Measurements from ENCODE around the gene LAMTOR5.

The LAMTOR5 gene

DNA sequence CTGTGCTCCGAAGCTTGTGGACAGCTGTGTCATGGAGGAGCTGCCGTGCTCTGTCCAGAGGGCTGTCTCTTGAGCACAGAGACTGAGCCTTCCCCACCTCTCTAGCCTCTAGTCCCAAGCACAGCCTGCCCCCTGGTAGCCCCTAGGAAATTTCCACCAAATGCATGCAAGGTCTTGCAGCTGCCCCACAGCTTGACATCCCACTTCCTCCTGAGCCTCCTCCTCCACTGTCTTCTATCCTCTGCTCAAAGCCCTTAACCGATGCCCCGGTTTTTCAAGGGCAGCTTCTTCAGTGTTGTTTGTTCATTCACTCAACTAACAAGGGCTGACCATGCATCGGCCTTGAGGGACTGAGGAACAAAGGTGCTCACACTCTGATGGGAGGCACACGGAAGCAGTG, 22.9 kb upstream of the LAMTOR5 start:
- TF ChIP-seq, protein P1, sequence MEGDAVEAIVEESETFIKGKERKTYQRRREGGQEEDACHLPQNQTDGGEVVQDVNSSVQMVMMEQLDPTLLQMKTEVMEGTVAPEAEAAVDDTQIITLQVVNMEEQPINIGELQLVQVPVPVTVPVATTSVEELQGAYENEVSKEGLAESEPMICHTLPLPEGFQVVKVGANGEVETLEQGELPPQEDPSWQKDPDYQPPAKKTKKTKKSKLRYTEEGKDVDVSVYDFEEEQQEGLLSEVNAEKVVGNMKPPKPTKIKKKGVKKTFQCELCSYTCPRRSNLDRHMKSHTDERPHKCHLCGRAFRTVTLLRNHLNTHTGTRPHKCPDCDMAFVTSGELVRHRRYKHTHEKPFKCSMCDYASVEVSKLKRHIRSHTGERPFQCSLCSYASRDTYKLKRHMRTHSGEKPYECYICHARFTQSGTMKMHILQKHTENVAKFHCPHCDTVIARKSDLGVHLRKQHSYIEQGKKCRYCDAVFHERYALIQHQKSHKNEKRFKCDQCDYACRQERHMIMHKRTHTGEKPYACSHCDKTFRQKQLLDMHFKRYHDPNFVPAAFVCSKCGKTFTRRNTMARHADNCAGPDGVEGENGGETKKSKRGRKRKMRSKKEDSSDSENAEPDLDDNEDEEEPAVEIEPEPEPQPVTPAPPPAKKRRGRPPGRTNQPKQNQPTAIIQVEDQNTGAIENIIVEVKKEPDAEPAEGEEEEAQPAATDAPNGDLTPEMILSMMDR (IDR thresholded peaks at IDR 0.05; ENCODE audit: extremely low read depth, insufficient read depth, missing control alignments): no peak
- in situ Hi-C loops (cut with MboI; ENCODE audit: low pct_unique_long_range_greater_than_20kb, low sequenced_read_pairs, unreplicated experiment): no loop called here
- no peak for DNase-seq (ENCODE audit: low spot score)

DNA sequence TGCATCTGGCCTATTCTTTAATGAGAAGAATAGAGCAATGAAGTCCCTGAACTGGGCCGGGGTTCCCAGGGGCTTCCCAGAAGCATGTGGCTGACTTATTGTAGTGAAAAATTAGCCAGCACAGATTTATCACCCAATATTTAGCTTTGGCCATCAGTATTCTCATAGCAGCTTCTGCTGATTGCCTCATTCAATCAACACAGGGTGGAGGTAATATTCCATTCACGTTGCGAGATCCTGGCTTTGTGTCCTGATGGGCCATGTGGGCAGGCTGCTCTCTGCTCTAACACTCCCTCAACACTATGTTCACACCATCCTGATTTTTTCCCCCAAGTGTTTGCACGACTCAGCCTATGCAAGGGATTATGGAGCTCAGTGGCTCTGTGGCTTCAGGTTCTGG, 21.5 kb upstream of the LAMTOR5 start:
- no peak for DNase-seq (ENCODE audit: low spot score)
- TF ChIP-seq, protein P1 (IDR thresholded peaks at IDR 0.05; ENCODE audit: extremely low read depth, insufficient read depth, missing control alignments): no peak
- in situ Hi-C loops (cut with MboI; ENCODE audit: low pct_unique_long_range_greater_than_20kb, low sequenced_read_pairs, unreplicated experiment): no loop called here

DNA sequence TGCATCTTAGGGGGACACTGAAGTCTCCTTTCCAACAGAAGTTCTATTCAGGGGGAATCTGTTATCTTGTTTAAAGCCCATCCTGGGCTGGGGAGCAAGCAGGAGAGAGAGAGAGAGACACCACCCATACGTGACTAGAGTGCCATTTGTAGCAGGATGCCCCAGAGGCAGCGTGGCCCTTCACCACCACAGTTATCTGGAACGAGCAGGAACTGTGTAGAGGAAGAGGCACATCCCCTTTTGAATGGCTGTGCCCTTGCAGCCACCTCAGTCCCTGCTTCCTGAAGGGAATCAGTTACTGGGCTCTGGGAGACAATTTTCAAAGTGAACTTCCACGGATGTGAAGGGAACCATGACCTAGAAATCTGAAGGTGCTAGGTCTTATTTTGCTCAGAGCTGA, 19.4 kb upstream of the LAMTOR5 start:
- DNase-seq (ENCODE audit: low spot score): no peak
- TF ChIP-seq, protein P1 (IDR thresholded peaks at IDR 0.05; ENCODE audit: extremely low read depth, insufficient read depth, missing control alignments): no peak
- in situ Hi-C loops (cut with MboI; ENCODE audit: low pct_unique_long_range_greater_than_20kb, low sequenced_read_pairs, unreplicated experiment): no loop called here

DNA sequence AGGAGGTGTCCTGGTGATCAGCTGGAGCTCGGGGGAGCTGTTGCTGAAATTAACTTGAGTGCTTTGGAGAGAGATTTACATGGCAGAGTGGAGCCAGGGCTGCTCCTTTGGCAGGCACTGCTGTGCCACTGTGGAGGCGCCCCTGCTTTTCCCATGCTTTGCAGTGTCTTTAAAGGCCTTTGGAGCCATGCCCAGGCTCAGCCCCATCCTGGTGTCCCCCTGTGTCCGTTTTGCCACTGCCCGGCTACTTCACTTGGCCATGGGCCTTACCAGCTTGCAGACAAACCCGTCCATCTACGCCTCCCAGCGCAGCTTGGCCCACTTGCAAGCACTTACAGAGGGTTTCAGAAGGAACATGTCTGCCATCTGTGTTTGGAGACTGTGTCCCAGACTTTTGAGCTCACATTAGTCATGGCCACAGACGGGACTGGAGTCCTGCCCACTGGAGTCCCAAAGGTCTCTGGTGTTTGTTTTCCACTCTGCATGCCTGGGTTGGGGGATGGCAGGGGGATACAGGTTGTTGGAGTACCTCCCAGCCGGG, 18.2 kb upstream of the LAMTOR5 start:
- in situ Hi-C loops (cut with MboI; ENCODE audit: low pct_unique_long_range_greater_than_20kb, low sequenced_read_pairs, unreplicated experiment): no loop called here
- TF ChIP-seq, protein P1 (IDR thresholded peaks at IDR 0.05; ENCODE audit: extremely low read depth, insufficient read depth, missing control alignments): no peak
- DNase-seq (ENCODE audit: low spot score): no peak

DNA sequence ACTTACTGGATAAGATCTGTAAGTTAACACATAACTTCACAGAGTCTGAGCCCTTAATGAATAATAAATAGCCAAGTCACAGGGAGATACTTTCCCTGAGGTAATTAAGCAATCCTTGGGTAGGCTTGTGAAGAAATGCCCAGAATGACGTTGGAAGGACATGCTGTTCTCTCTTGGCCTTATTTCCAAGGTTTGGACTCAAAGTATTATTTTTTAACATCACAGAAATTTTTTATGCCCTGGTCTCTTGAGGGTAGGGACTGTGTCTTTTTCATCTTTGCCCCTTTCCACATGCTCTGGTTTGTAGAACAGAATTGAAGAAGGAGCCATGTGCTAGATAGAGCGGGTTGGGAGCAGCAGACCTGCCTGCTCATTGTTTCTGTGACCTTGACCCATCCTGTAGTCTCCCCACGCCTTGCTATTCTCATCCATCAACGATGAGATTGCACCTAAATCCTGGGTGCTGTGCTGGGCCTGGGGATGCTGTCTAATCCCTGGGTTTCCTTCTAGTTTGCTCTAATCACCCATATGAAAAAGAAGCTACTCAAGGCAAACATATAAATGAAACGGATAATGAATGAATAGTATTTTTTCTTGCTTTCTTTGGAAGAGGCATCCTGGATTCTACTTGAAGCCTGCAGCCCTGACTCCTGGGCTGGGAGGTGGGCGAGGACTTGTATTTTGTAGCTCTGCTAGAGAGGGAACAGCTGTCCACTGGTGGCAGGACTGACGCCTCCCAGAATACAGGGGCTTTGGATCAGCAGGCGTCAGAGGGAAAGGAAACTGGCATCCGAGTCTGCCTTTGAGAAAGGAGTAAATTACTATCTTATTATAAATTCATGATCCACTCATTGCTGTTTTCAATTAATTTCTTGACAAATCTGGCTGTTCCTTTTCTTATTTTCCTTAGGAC, 17.5 kb upstream of the LAMTOR5 start:
- no peak for DNase-seq (ENCODE audit: low spot score)
- TF ChIP-seq, protein P1 (IDR thresholded peaks at IDR 0.05; ENCODE audit: extremely low read depth, insufficient read depth, missing control alignments): no peak
- in situ Hi-C loops (cut with MboI; ENCODE audit: low pct_unique_long_range_greater_than_20kb, low sequenced_read_pairs, unreplicated experiment): no loop called here

DNA sequence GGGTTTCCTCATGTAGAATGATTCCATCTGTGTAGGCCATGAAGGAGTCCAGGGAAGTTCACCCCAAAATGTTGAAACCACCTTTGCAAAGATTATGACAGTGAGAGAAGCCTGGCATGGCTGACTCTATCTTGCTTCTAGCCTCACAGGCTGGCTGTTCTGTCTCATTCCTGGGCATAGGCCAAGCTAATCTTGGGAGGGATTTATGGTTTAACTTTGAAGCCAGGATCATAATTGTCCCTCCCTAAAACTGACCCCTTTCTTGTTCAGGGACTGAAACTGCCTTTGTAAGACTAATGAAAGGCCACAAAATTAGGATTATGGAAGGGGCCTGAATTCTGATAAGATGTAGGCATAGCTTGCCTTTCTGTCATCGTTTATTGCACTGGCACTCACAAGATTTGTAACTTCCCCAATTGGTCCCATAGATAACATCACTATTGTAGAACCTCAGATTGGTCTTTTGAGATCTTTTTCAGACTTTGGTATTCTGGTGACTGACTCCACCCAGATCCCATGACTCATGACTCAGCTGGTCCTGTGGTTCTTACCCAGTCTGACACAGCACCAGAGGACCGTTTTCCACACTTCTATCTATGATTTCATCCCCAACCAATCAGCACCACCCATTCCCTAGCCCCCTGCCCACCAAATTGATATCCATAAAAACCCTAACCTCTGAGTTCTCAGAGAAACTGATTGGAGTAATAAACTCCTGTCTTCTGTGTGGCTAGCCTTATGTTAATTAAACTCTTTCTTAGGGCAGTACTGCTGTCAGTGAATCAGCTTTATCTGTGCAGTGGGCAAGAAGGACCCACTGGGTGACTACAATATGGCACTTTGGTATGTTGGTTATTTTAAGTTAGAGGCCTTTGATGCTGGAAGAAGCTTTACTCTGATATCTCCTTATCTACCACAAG, 13.6 kb upstream of the LAMTOR5 start:
- no peak for DNase-seq (ENCODE audit: low spot score)
- in situ Hi-C loops (cut with MboI; ENCODE audit: low pct_unique_long_range_greater_than_20kb, low sequenced_read_pairs, unreplicated experiment): no loop called here
- TF ChIP-seq, protein P1 (IDR thresholded peaks at IDR 0.05; ENCODE audit: extremely low read depth, insufficient read depth, missing control alignments): no peak

Data from GM13977 (cell line).